ENCODE results near the gene THPO. TPM values are rescaled to one million over a fixed set of nuclear protein-coding genes. Genes with fewer than 3 reads are reported as not detected.

The THPO gene
- total RNA-seq, 4 donors from 2014 or later, result 0.36 to 1.3 (median 0.37) TPM; not detected in 1

- WGBS, 2 donors, result 71 to 80% methylated on average over 6 of the region's 6 CpGs
- H3K4me3 ChIP-seq (ENCODE audit: low read depth, poor library complexity, severe bottlenecking), result no peak overlapping the region
- intact Hi-C loops (cut with DNase I; ENCODE audit: low total_unique reads), result loop anchor here (5.0 kb wide), 1 partner anchor 1584 kb away; no protein-coding TSS in a partner anchor
- no peak for DNase-seq (ENCODE audit: low spot score in 2 of 2)
- TF ChIP-seq CTCF (IDR thresholded peaks at IDR 0.05), result no peak
- TF ChIP-seq POLR2A (IDR thresholded peaks at IDR 0.05), result no peak
These were observed 52.2 kb downstream of the THPO start for GRCh38 chr3:184325715-184326369.

- no peak overlapping the region for H3K4me3 ChIP-seq (ENCODE audit: low read depth, poor library complexity, severe bottlenecking)
- WGBS, 2 donors, result 86 to 91% methylated on average over 13 of the region's 13 CpGs
- no peak for DNase-seq (ENCODE audit: low spot score in 2 of 2)
- TF ChIP-seq POLR2A (IDR thresholded peaks at IDR 0.05) (no peak), CTCF (IDR thresholded peaks at IDR 0.05) (no peak)
- intact Hi-C loops (cut with DNase I; ENCODE audit: low total_unique reads), result loop anchor here (5.0 kb wide), 1 partner anchor 1583 kb away; no protein-coding TSS in a partner anchor
These were observed 52.7 kb downstream of the THPO start for GRCh38 chr3:184325269-184325668.

- H3K4me3 ChIP-seq (ENCODE audit: low read depth, poor library complexity, severe bottlenecking), result no peak overlapping the region
- DNase-seq (ENCODE audit: low spot score in 2 of 2), result no peak
- intact Hi-C loops (cut with DNase I; ENCODE audit: low total_unique reads), result no loop called here
- TF ChIP-seq POLR2A (IDR thresholded peaks at IDR 0.05), result no peak
- no peak for TF ChIP-seq CTCF (IDR thresholded peaks at IDR 0.05)
- 86 to 92% methylated on average over 8 of the region's 8 CpGs for WGBS, 2 donors
These were observed 54.3 kb downstream of the THPO start for GRCh38 chr3:184323696-184324095.

- no peak overlapping the region for H3K4me3 ChIP-seq (ENCODE audit: low read depth, poor library complexity, severe bottlenecking)
- WGBS, 2 donors, result 82% methylated on average over 20 of the region's 20 CpGs
- TF ChIP-seq POLR2A (IDR thresholded peaks at IDR 0.05) (no peak), CTCF (IDR thresholded peaks at IDR 0.05) (no peak)
- intact Hi-C loops (cut with DNase I; ENCODE audit: low total_unique reads), result no loop called here
- DNase-seq (ENCODE audit: low spot score in 2 of 2), result peak in 1 of 2 donors; percentile 48
These were observed 55.1 kb downstream of the THPO start for GRCh38 chr3:184322731-184323487.

Other genes with a start within 250 kb of the THPO start
- 10 to 100 TPM; 36.5 to 52.5 (median 40.1) TPM for gene EIF2B5, start 242.8 kb downstream of the THPO start, total RNA-seq
- gene DVL3, start 222.8 kb downstream of the THPO start, total RNA-seq, result 10 to 100 TPM; 37.9 to 81.9 (median 42.4) TPM
- gene AP2M1, start 203.4 kb downstream of the THPO start, total RNA-seq, result 100 to 1,000 TPM; 109 to 168 (median 122) TPM
- 10 to 100 TPM; 47.6 to 62.9 (median 53.6) TPM for gene ABCF3, start 192.0 kb downstream of the THPO start, total RNA-seq
- not detected for gene VWA5B2, start 148.6 kb downstream of the THPO start, total RNA-seq
- 10 to 100 TPM; 41.7 to 53.6 (median 46.2) TPM for gene ALG3, start 129.2 kb downstream of the THPO start, total RNA-seq
- 1 to 10 TPM; 4.3 to 7.7 (median 6.1) TPM for gene EEF1AKMT4, start 128.5 kb downstream of the THPO start, total RNA-seq
- not detected for gene CAMK2N2, start 116.7 kb downstream of the THPO start, total RNA-seq
- gene ECE2, start 102.2 kb downstream of the THPO start, total RNA-seq, result not detected
- gene PSMD2, start 79.0 kb downstream of the THPO start, total RNA-seq, result 100 to 1,000 TPM; 194 to 263 (median 211) TPM
- gene EIF4G1, start 63.6 kb downstream of the THPO start, total RNA-seq, result 100 to 1,000 TPM; 418 to 445 (median 433) TPM
- gene FAM131A, start 40.6 kb downstream of the THPO start, total RNA-seq, result 10 to 100 TPM; 60.3 to 81.7 (median 66.9) TPM
- 1 to 10 TPM; 1.7 to 6.0 (median 4.0) TPM for gene CLCN2, start 16.6 kb downstream of the THPO start, total RNA-seq
- gene POLR2H, start 16.5 kb downstream of the THPO start, total RNA-seq, result 10 to 100 TPM; 54.7 to 95.9 (median 66.8) TPM
- gene CHRD, start 1.8 kb upstream of the THPO start, total RNA-seq, result 1 to 10 TPM; 3.3 to 5.2 (median 4.3) TPM
- gene EPHB3, start 183.6 kb upstream of the THPO start, total RNA-seq, result 100 to 1,000 TPM in 3 of 4 donors, 10 to 100 TPM in 1; 99.4 to 120 (median 109) TPM

All from lower leg skin (tissue), 4 donors.